H1 (cell line): ENCODE data around the gene LAMP1. TPM values are rescaled to one million over a fixed set of nuclear protein-coding genes. Genes with fewer than 3 reads are reported as not detected.

Experiments used
- CTCF ChIA-PET: fragments of 300-600 bp; sonication (Branson Sonifier 250); formaldehyde crosslinking; loops from one replicate; lab custom pipeline; 2021; ENCODE audit not compliant: partially characterized antibody; lab: Charles Lee
- POLR2A ChIA-PET: fragments of 300-600 bp; sonication (Branson Sonifier 250); formaldehyde crosslinking; loops from one replicate; lab custom pipeline; 2021; ENCODE audit warnings: inconsistent platforms; ENCODE audit not compliant: partially characterized antibody; lab: Charles Lee
- DNase-seq, 2 experiments: peaks; one replicate each; pipeline versions ENCODE4 v3.0.0 to v3.0.0-alpha.2; 2010 to 2022; ENCODE audit warnings: low spot score in 2 of 2, low read depth in 1 of 2, mixed read lengths in 1 of 2
- FAIRE-seq: peaks from 2 replicates; lab custom pipeline; 2011; peaks lifted over from hg19 to GRCh38; lab: Jason Lieb, UNC
- H2AFZ ChIP-seq: 2 replicates; pipeline ENCODE4 v1.8.1; 2012; ENCODE audit warnings: low read length, inconsistent platforms
- H2AK5ac ChIP-seq: 2 replicates; pipeline ENCODE4 v1.6.1; 2013; ENCODE audit warnings: low read depth, low read length
- H2BK120ac ChIP-seq: replicated peaks from 2 replicates; pipeline ENCODE3; 2013; ENCODE audit warnings: low read depth, low read length, inconsistent platforms
- H2BK12ac ChIP-seq: 2 replicates; pipeline ENCODE4 v1.6.1; 2013; ENCODE audit warnings: low read depth, low read length
- H2BK15ac ChIP-seq: 2 replicates; pipeline ENCODE4 v1.6.1; 2013; ENCODE audit warnings: low read length
- H2BK20ac ChIP-seq: 2 replicates; pipeline ENCODE4 v1.6.1; 2013; ENCODE audit warnings: low read length
- H2BK5ac ChIP-seq: 2 replicates; pipeline ENCODE4 v1.6.1; 2013; ENCODE audit warnings: low read depth, low read length
- H3K14ac ChIP-seq: 2 replicates; pipeline ENCODE4 v1.6.1; 2013; ENCODE audit warnings: inconsistent platforms; ENCODE audit not compliant: insufficient read length
- H3K18ac ChIP-seq: 2 replicates; pipeline ENCODE4 v1.6.1; 2013; ENCODE audit warnings: low read length; ENCODE audit errors: extremely low read depth
- H3K23ac ChIP-seq: 2 replicates; pipeline ENCODE4 v1.6.1; 2013; ENCODE audit warnings: inconsistent platforms; ENCODE audit not compliant: insufficient read length
- H3K23me2 ChIP-seq: 2 replicates; pipeline ENCODE4 v1.6.1; 2013; ENCODE audit warnings: low read depth, low read length
- H3K27ac ChIP-seq: 2 replicates; pipeline ENCODE4 v1.6.1; 2011; ENCODE audit warnings: low read depth, low read length, inconsistent platforms
- H3K27me3 ChIP-seq, 4 experiments: replicated peaks in 1 of 4; 1 replicate in 1 of 4; 2 replicates in 3 of 4; pipeline versions ENCODE4 v1.6.1 to v1.8.1; 2011 to 2013; ENCODE audit warnings: low read length in 3 of 4, mild to moderate bottlenecking in 3 of 4, inconsistent platforms in 2 of 4, mixed read lengths in 2 of 4, moderate library complexity in 1 of 4; ENCODE audit not compliant: control insufficient read depth in 3 of 4, insufficient read depth in 3 of 4; ENCODE audit errors: extremely low read depth in 1 of 4
- H3K36me3 ChIP-seq, 4 experiments: 2 replicates each; pipeline versions ENCODE4 v1.6.1 to v1.8.1; 2011 to 2013; ENCODE audit warnings: mild to moderate bottlenecking in 4 of 4, low read length in 3 of 4, moderate library complexity in 2 of 4, control low read depth in 1 of 4, inconsistent platforms in 1 of 4; ENCODE audit not compliant: insufficient read depth in 4 of 4, control insufficient read depth in 2 of 4
- H3K4ac ChIP-seq: replicated peaks from 2 replicates; pipeline ENCODE3; 2013; ENCODE audit warnings: low read length, low read depth, mixed read lengths, inconsistent platforms; ENCODE audit not compliant: insufficient read length
- H3K4me1 ChIP-seq, 4 experiments: replicated peaks in 1 of 4; 1 replicate in 1 of 4; 2 replicates in 3 of 4; pipeline versions ENCODE4 v1.6.1 to v1.8.1; 2011 to 2013; ENCODE audit warnings: low read length in 3 of 4, inconsistent platforms in 2 of 4, mixed read lengths in 1 of 4; ENCODE audit not compliant: insufficient read depth in 4 of 4, control insufficient read depth in 3 of 4
- H3K4me2 ChIP-seq, 2 experiments: 2 replicates each; pipeline versions ENCODE4 v1.6.1 to v1.8.1; 2011 to 2013; ENCODE audit warnings: low read depth in 2 of 2, low read length in 2 of 2, control low read depth in 1 of 2, inconsistent platforms in 1 of 2, mild to moderate bottlenecking in 1 of 2; ENCODE audit not compliant: insufficient read depth in 1 of 2
- H3K4me3 ChIP-seq, 4 experiments: fragments of 200-600, 300-600 bp in 1 of 4; sonication (generic), shearing (Covaris generic), sonication (Bioruptor Twin) in 1 of 4; 2 replicates each; pipeline versions ENCODE4 v1.5.1 to v1.8.1; 2011 to 2016; ENCODE audit warnings: low read length in 4 of 4, low read depth in 3 of 4, control low read depth in 2 of 4, inconsistent platforms in 2 of 4, mild to moderate bottlenecking in 2 of 4, mixed read lengths in 1 of 4, moderate library complexity in 1 of 4; ENCODE audit not compliant: insufficient read depth in 2 of 4; ENCODE audit errors: extremely low read depth in 1 of 4
- H3K56ac ChIP-seq: replicated peaks from 2 replicates; pipeline ENCODE3; 2013; ENCODE audit warnings: low read depth, mild to moderate bottlenecking, mixed read lengths, low read length, inconsistent platforms; ENCODE audit not compliant: insufficient read length
- H3K79me1 ChIP-seq: 2 replicates; pipeline ENCODE4 v1.6.1; 2013; ENCODE audit warnings: low read depth, low read length, control low read depth
- H3K79me2 ChIP-seq, 2 experiments: 2 replicates each; pipeline versions ENCODE4 v1.6.1 to v1.8.1; 2012 to 2013; ENCODE audit warnings: low read length in 2 of 2, mild to moderate bottlenecking in 2 of 2, inconsistent platforms in 1 of 2; ENCODE audit not compliant: insufficient read depth in 2 of 2, control insufficient read depth in 1 of 2
- H3K9ac ChIP-seq, 4 experiments: replicated peaks in 1 of 4; 1 replicate in 1 of 4; 2 replicates in 3 of 4; pipeline versions ENCODE4 v1.6.1 to v1.8.1; 2011 to 2013; ENCODE audit warnings: low read depth in 3 of 4, low read length in 3 of 4, control low read depth in 2 of 4, mild to moderate bottlenecking in 2 of 4, moderate library complexity in 2 of 4, inconsistent platforms in 1 of 4; ENCODE audit errors: extremely low read depth in 1 of 4
- H3K9me3 ChIP-seq, 2 experiments: 2 replicates each; pipeline versions ENCODE4 v1.6.1 to v1.8.1; 2012 to 2013; ENCODE audit warnings: mild to moderate bottlenecking in 2 of 2, moderate library complexity in 2 of 2, control low read depth in 1 of 2, inconsistent platforms in 1 of 2, low read depth in 1 of 2, low read length in 1 of 2, mixed read lengths in 1 of 2; ENCODE audit not compliant: insufficient read depth in 2 of 2
- H4K20me1 ChIP-seq, 2 experiments: replicated peaks in 1 of 2; 2 replicates each; pipeline versions ENCODE3 to v1.8.1; 2011 to 2013; ENCODE audit warnings: inconsistent platforms in 2 of 2, low read length in 2 of 2, mild to moderate bottlenecking in 1 of 2; ENCODE audit not compliant: insufficient read depth in 2 of 2, control insufficient read depth in 1 of 2
- H4K5ac ChIP-seq: 2 replicates; pipeline ENCODE4 v1.6.1; 2013; ENCODE audit warnings: low read length, low read depth, mixed read lengths, inconsistent platforms; ENCODE audit not compliant: insufficient read length
- H4K8ac ChIP-seq: 2 replicates; pipeline ENCODE4 v1.8.0; 2013; ENCODE audit warnings: mild to moderate bottlenecking, moderate library complexity, low read length, inconsistent platforms; ENCODE audit not compliant: insufficient read depth; ENCODE audit errors: extremely low read depth
- H4K91ac ChIP-seq: replicated peaks from 2 replicates; pipeline ENCODE3; 2013; ENCODE audit warnings: low read length, mixed read lengths, inconsistent platforms; ENCODE audit not compliant: insufficient read length
- BRCA1 ChIP-seq: IDR thresholded peaks from 2 replicates; pipeline ENCODE4 v1.6.1; 2012; ENCODE audit warnings: low read depth, low read length, improper control_type of control experiment
- CBX8 ChIP-seq: fragments of 300-800, 300-1000 bp; sonication (generic); IDR thresholded peaks from 2 replicates; pipeline ENCODE4 v1.7.1; 2016; ENCODE audit warnings: low read depth, low read length, borderline replicate concordance
- CEBPB ChIP-seq: IDR thresholded peaks from 2 replicates; pipeline ENCODE4 v1.6.1; 2012; ENCODE audit warnings: low read depth, low read length
- EP300 ChIP-seq, 2 experiments: IDR thresholded peaks; 1 replicate in 1 of 2; 2 replicates in 1 of 2; pipeline ENCODE4 v1.6.1; 2011 to 2012; ENCODE audit warnings: low read depth in 2 of 2, low read length in 2 of 2, mild to moderate bottlenecking in 2 of 2, borderline replicate concordance in 1 of 2, inconsistent platforms in 1 of 2, moderate library complexity in 1 of 2
- JUN ChIP-seq: IDR thresholded peaks from 2 replicates; pipeline ENCODE4 v1.6.1; 2011; ENCODE audit warnings: low read depth, mild to moderate bottlenecking, improper control_type of control experiment, low read length
- KDM5A ChIP-seq: fragments of 200-600 bp; IDR thresholded peaks from 2 replicates; pipeline ENCODE4 v1.7.1; 2012; ENCODE audit warnings: mild to moderate bottlenecking, low read length, inconsistent platforms, mixed read lengths
- PHF8 ChIP-seq: fragments of 200-600 bp; sonication (generic); conservative IDR thresholded peaks from 2 replicates; pipeline ENCODE4 v1.7.1; 2012; ENCODE audit warnings: low read depth, mild to moderate bottlenecking, inconsistent platforms, low read length, moderate library complexity
- TAF1 ChIP-seq: IDR thresholded peaks from 2 replicates; pipeline ENCODE4 v1.6.1; 2011; ENCODE audit warnings: mild to moderate bottlenecking, low read depth, low read length
- TEAD4 ChIP-seq: IDR thresholded peaks from 2 replicates; pipeline ENCODE4 v1.6.1; 2012; ENCODE audit warnings: low read depth, low read length, inconsistent platforms, mixed read lengths
- polyA plus RNA-seq, 7 experiments: library from polyadenylated mRNA; depleted of rRNA in 3 of 7; stranded (reverse) in 5 of 7; unstranded in 2 of 7; fragments of >200 nt in 5 of 7; fragments of 200-250 nt in 2 of 7; gene quantifications; 1 replicate in 5 of 7; 2 replicates in 1 of 7; 4 replicates in 1 of 7; pipeline versions ENCODE4 v1.2.1 to v1.2.3, GENCODE V29; 2011 to 2013; ENCODE audit warnings: missing spikeins in 2 of 7, mixed read lengths in 2 of 7
- total RNA-seq: library from RNA; stranded (reverse); fragmentation: NEBNext Ultra II Directional; extraction: Animal tissue kit (Norgen Biotek cat#: 25700); gene quantifications from 2 replicates; pipeline ENCODE4 v1.2.1, GENCODE V29; 2021
- TF ChIP-seq, protein P1 (sequence below): IDR thresholded peaks from 2 replicates; pipeline ENCODE4 v1.6.1; 2011; ENCODE audit warnings: low read depth, mild to moderate bottlenecking, low read length; ENCODE audit not compliant: insufficient read depth
- TF ChIP-seq, protein P2 (sequence below), 3 experiments: IDR thresholded peaks; 1 replicate in 2 of 3; 2 replicates in 1 of 3; pipeline versions ENCODE4 v1.5.1 to v1.6.1; 2011; ENCODE audit warnings: low read length in 3 of 3, mild to moderate bottlenecking in 3 of 3, inconsistent platforms in 2 of 3, low read depth in 1 of 3, moderate library complexity in 1 of 3; ENCODE audit not compliant: insufficient read depth in 1 of 3; ENCODE audit errors: control extremely low read depth in 1 of 3

Gene LAMP1
- total and polyA plus RNA-seq, 2 of the 8 experiments (the other 6 are each of a cell fraction or from before 2014, with no cell fraction given), result 97.6 to 140 TPM

DNA sequence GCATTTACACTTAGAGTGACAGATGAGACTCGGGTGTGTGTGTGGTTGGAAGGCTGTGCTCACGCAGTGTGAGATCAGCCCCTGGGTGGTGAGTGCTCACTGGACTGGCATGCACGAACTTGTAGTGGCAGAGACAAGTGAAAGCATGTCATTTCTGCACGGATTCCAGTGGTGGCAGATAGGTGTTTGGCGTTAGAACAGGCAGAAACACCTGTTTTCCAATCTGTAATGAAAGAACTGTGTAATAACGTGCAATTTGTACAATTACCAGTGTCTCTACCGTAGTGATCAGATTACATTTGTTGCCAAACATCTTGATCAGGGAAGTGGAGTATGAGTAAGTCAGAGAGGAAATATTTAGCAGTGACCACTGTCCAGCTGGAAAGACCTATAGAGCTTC, 8.2 kb downstream of the LAMP1 start (continued):
- TF ChIP-seq TAF1 (no peak), CEBPB (no peak)
- TF ChIP-seq, all 59 proteins: peak for 0

DNA sequence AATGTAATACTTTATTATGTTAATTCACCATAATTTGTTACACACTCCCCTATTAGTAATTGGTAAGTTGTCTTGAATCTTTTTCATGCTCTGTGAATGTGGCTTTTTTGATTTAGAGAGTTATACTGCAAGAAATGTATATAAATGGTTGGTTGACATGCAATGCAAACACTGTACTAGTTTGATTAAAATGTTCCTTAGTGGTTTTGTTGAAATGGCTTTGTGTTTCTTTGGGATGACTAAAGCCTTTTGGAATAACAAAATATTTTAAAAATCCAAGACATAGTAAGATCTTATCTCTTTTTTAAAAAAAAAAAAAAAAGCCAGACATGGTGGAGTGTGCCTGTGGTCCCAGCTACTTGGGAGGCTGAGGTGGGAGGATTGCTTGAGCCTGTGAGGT, 10.5 kb downstream of the LAMP1 start:
- Histone ChIP-seq H2BK15ac (no peak overlapping the region), H2BK120ac (no peak overlapping the region), H3K79me2 (peaks cover 0 to 56% of the 10 kb centered on the region in 2 experiments; a peak in 3 of 4 replicates), H3K56ac (no peak overlapping the region), H4K5ac (no peak overlapping the region), H3K4ac (no peak overlapping the region), H3K23me2 (no peaks in the 10 kb centered on the region), H3K79me1 (peaks cover 8% of the 10 kb centered on the region), H3K4me2 (no peak overlapping the region), H3K9ac (no peak overlapping the region), H3K14ac (no peak overlapping the region), H3K9me3 (no peaks in the 10 kb centered on the region), H3K4me3 (no peak overlapping the region), H4K91ac (no peak overlapping the region), H2AK5ac (no peak overlapping the region), H2AFZ (no peak overlapping the region), H2BK12ac (no peak overlapping the region), H2BK5ac (no peak overlapping the region), H4K8ac (no peak overlapping the region), H3K27ac (no peak overlapping the region), H3K36me3 (peaks cover 9 to 22% (median 14%) of the 10 kb centered on the region in 4 experiments; a peak in 7 of 8 replicates), H3K23ac (no peak overlapping the region), H4K20me1 (peaks cover 5 to 18% of the 10 kb centered on the region in 2 experiments), H3K4me1 (no peaks in the 10 kb centered on the region), H3K18ac (no peak overlapping the region), H3K27me3 (no peaks in the 10 kb centered on the region), H2BK20ac (no peak overlapping the region)
- ChIA-PET POLR2A (interaction anchor here (1.0 kb wide), 1 partner anchor 9 kb away, joined by 3 read pairs; no protein-coding TSS in a partner anchor), CTCF (no interaction called here)
- DNase-seq, result no peak
- FAIRE-seq, result no peak
- TF ChIP-seq PHF8 (no peak), BRCA1 (no peak), CBX8 (no peak), TEAD4 (no peak), JUN (no peak), KDM5A (no peak), EP300 (IDR thresholded peaks at IDR 0.05; ENCODE audit: borderline replicate concordance in 1 of 2, low read depth in 2 of 2, low read length in 2 of 2) (no peak)
- TF ChIP-seq, protein P1, sequence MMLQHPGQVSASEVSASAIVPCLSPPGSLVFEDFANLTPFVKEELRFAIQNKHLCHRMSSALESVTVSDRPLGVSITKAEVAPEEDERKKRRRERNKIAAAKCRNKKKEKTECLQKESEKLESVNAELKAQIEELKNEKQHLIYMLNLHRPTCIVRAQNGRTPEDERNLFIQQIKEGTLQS, result no peak
- TF ChIP-seq, protein P2, sequence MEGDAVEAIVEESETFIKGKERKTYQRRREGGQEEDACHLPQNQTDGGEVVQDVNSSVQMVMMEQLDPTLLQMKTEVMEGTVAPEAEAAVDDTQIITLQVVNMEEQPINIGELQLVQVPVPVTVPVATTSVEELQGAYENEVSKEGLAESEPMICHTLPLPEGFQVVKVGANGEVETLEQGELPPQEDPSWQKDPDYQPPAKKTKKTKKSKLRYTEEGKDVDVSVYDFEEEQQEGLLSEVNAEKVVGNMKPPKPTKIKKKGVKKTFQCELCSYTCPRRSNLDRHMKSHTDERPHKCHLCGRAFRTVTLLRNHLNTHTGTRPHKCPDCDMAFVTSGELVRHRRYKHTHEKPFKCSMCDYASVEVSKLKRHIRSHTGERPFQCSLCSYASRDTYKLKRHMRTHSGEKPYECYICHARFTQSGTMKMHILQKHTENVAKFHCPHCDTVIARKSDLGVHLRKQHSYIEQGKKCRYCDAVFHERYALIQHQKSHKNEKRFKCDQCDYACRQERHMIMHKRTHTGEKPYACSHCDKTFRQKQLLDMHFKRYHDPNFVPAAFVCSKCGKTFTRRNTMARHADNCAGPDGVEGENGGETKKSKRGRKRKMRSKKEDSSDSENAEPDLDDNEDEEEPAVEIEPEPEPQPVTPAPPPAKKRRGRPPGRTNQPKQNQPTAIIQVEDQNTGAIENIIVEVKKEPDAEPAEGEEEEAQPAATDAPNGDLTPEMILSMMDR (IDR thresholded peaks at IDR 0.05; ENCODE audit: control extremely low read depth in 1 of 3, insufficient read depth in 1 of 3, low read depth in 1 of 3, low read length in 3 of 3), result no peak
